GM20431 (cell line): ENCODE data around the gene TBC1D3L.
"Not testable (repeated sequence)": the region's sequence is repeated elsewhere in the genome, so short reads cannot be mapped to it uniquely, and the experiment has no call there.

ENCODE experiments used
- in situ Hi-C: fragments of 300-500 bp; cut with MseI, MboI; formaldehyde crosslinking; loops from one replicate; pipeline ENCODE4 v1.15.0; 2020; ENCODE audit warnings: low sequenced_read_pairs; ENCODE audit not compliant: unreplicated experiment

The TBC1D3L gene

GRCh38 chr17:37988960-37989359, at the start of gene TBC1D3L:
TSS of gene TBC1D3L (minus strand) at chr17:37989060. CDS start at chr17:37987520, 1,540 bp downstream.
- in situ Hi-C loops = not testable (repeated sequence)

GRCh38 chr17:38003676-38004075, 14.8 kb upstream of the TBC1D3L start, which contains the start of gene TBC1D3D:
TSS of gene TBC1D3D (plus strand) at chr17:38003976. CDS start at chr17:38005561, 1,585 bp downstream.
- in situ Hi-C loops = not testable (repeated sequence)
